ENCODE results near the gene ENAM. TPM values are rescaled to one million over a fixed set of nuclear protein-coding genes. Genes with fewer than 3 reads are reported as not detected.

ENAM gene
- total RNA-seq, 1 donor from 2014 or later, result not detected

DNA sequence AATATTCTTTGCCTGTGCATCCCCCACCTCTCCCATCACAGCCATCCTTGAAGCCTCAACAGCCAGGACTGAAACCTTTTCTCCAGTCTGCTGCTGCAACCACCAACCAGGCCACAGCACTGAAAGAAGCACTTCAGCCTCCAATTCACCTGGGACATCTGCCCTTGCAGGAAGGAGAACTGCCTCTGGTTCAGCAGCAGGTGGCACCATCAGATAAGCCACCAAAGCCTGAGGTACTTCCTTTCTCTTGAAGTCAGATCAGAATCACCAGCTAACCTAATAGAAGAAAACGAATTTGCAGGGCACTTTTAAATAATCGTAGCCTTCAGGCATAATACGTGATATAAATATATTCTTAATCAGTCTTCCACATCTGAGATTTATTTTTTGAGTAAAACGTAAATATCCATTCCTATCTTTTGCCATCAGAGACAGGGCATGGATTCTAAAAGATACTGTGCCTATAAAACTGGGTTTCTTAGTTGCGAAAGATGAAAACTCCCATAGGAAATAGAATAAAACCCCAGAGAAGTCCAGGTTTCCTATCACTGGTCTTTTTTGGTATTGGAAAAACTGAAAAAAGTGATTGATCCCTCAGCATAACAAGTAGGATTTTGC is 27.0 kb upstream of the ENAM start:
- H3K79me2 ChIP-seq (ENCODE audit: low read depth), result no peaks in the 10 kb centered on the region
- Mint-ChIP-seq H3K4me1 (no peaks in the 10 kb centered on the region), H3K9me3 (no peaks in the 10 kb centered on the region), H3K27ac (no peak overlapping the region), H3K36me3 (no peaks in the 10 kb centered on the region), H3K4me3 (no peak overlapping the region), H3K27me3 (ENCODE audit: insufficient read depth, low read depth) (no peaks in the 10 kb centered on the region)
- H3F3A ChIP-seq (ENCODE audit: low read depth), result no peaks in the 10 kb centered on the region
- no peaks in the 10 kb centered on the region for H3K36me3 ChIP-seq
- peak; percentile 78 for DNase-seq (ENCODE audit: low spot score)
- TF ChIP-seq EZH2phosphoT487 (IDR thresholded peaks at IDR 0.05) (no peak), EZH2 (IDR thresholded peaks at IDR 0.05) (no peak)
- TF ChIP-seq, protein P1, sequence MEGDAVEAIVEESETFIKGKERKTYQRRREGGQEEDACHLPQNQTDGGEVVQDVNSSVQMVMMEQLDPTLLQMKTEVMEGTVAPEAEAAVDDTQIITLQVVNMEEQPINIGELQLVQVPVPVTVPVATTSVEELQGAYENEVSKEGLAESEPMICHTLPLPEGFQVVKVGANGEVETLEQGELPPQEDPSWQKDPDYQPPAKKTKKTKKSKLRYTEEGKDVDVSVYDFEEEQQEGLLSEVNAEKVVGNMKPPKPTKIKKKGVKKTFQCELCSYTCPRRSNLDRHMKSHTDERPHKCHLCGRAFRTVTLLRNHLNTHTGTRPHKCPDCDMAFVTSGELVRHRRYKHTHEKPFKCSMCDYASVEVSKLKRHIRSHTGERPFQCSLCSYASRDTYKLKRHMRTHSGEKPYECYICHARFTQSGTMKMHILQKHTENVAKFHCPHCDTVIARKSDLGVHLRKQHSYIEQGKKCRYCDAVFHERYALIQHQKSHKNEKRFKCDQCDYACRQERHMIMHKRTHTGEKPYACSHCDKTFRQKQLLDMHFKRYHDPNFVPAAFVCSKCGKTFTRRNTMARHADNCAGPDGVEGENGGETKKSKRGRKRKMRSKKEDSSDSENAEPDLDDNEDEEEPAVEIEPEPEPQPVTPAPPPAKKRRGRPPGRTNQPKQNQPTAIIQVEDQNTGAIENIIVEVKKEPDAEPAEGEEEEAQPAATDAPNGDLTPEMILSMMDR (IDR thresholded peaks at IDR 0.05), result peak; percentile 85
- H3K4me3 ChIP-seq, result no peak overlapping the region
- H3K9ac ChIP-seq, result no peak overlapping the region
- H3K27me3 ChIP-seq, result no peaks in the 10 kb centered on the region
- H3K27ac ChIP-seq, result no peak overlapping the region
- no peak overlapping the region for H3K4me2 ChIP-seq
- no peaks in the 10 kb centered on the region for H4K20me1 ChIP-seq (ENCODE audit: low read depth)
- H2AFZ ChIP-seq (replicated peaks), result no peak overlapping the region
- no peaks in the 10 kb centered on the region for H3K4me1 ChIP-seq
- H3K9me3 ChIP-seq (ENCODE audit: low read depth), result no peaks in the 10 kb centered on the region

DNA sequence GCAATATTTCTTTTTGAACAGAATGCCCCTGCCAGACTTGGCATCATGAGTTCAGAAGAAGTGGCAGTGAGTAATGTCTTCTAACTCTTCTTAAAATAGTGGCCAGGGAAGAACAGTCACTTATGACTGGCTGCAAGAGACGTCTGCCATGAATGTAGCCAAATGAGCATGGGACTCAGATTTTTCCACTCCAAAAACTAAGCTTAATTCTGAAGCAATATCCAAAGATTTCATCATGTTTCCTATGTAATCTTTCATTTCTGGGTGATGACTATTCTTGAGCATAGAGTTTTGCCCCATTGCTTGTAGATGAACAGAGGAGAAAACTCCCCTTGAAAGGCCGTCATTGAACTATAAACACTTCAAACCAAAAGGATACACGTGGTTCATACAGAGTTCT is 24.7 kb upstream of the ENAM start:
- no peaks in the 10 kb centered on the region for H3K79me2 ChIP-seq (ENCODE audit: low read depth)
- Mint-ChIP-seq H3K27ac (no peak overlapping the region), H3K9me3 (no peaks in the 10 kb centered on the region), H3K36me3 (no peaks in the 10 kb centered on the region), H3K4me1 (peaks cover 4% of the 10 kb centered on the region), H3K27me3 (ENCODE audit: insufficient read depth, low read depth) (peaks cover 2% of the 10 kb centered on the region), H3K4me3 (no peak overlapping the region)
- H3K36me3 ChIP-seq, result no peaks in the 10 kb centered on the region
- no peaks in the 10 kb centered on the region for H3K9me3 ChIP-seq (ENCODE audit: low read depth)
- no peaks in the 10 kb centered on the region for H3F3A ChIP-seq (ENCODE audit: low read depth)
- no peaks in the 10 kb centered on the region for H3K4me1 ChIP-seq
- no peak overlapping the region for H2AFZ ChIP-seq (replicated peaks)
- no peak for DNase-seq (ENCODE audit: low spot score)
- no peaks in the 10 kb centered on the region for H3K27me3 ChIP-seq
- no peak overlapping the region for H3K4me3 ChIP-seq
- H3K9ac ChIP-seq, result no peak overlapping the region
- no peak overlapping the region for H3K27ac ChIP-seq
- H4K20me1 ChIP-seq (ENCODE audit: low read depth), result no peaks in the 10 kb centered on the region
- H3K4me2 ChIP-seq, result no peak overlapping the region
- TF ChIP-seq, protein P1 (IDR thresholded peaks at IDR 0.05), result no peak
- TF ChIP-seq EZH2 (IDR thresholded peaks at IDR 0.05), result no peak

DNA sequence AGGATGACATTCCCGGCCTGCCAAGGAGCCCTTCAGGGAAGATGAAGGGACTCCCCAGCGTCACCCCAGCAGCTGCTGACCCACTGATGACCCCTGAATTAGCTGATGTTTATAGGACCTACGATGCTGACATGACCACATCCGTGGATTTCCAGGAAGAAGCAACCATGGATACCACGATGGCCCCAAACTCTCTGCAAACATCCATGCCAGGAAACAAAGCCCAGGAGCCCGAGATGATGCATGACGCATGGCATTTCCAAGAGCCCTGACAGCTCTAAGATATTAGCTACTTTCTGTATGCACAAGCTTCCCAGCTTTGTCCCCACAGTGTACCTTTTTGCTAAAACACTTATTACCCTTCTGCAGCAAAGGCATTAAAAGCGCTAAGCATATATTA is 22.1 kb upstream of the ENAM start:
- peaks cover 3% of the 10 kb centered on the region for H3K27me3 Mint-ChIP-seq (ENCODE audit: insufficient read depth, low read depth)
- Histone ChIP-seq H3K79me2 (ENCODE audit: low read depth) (no peaks in the 10 kb centered on the region), H3K27ac (no peak overlapping the region), H3K4me2 (no peak overlapping the region), H3K4me3 (no peak overlapping the region), H3K9ac (no peak overlapping the region), H3K27me3 (no peaks in the 10 kb centered on the region), H3F3A (ENCODE audit: low read depth) (no peaks in the 10 kb centered on the region), H2AFZ (replicated peaks) (no peak overlapping the region), H3K36me3 (no peaks in the 10 kb centered on the region), H3K9me3 (ENCODE audit: low read depth) (no peaks in the 10 kb centered on the region), H4K20me1 (ENCODE audit: low read depth) (no peaks in the 10 kb centered on the region), H3K4me1 (no peaks in the 10 kb centered on the region)
- no peaks in the 10 kb centered on the region for H3K36me3 Mint-ChIP-seq
- H3K9me3 Mint-ChIP-seq, result no peaks in the 10 kb centered on the region
- peaks cover 4% of the 10 kb centered on the region for H3K4me1 Mint-ChIP-seq
- H3K27ac Mint-ChIP-seq, result no peak overlapping the region
- H3K4me3 Mint-ChIP-seq, result no peak overlapping the region
- TF ChIP-seq, protein P1 (IDR thresholded peaks at IDR 0.05), result no peak
- TF ChIP-seq EZH2 (IDR thresholded peaks at IDR 0.05), result no peak
- TF ChIP-seq EZH2phosphoT487 (IDR thresholded peaks at IDR 0.05), result no peak
- DNase-seq (ENCODE audit: low spot score), result no peak

Measured in neural progenitor cell (in vitro differentiated cells).